GM12878 (cell line): ENCODE data around the gene ITPKB.

Source experiments
- BHLHE40 ChIP-seq, 2 experiments: fragments of 450-650 bp in 1 of 2; IDR thresholded peaks; 2 replicates each; pipeline ENCODE4 v1.6.1; 2011 to 2017; ENCODE audit warnings: low read depth in 2 of 2, borderline replicate concordance in 1 of 2, improper control_type of control experiment in 1 of 2, low read length in 1 of 2, mild to moderate bottlenecking in 1 of 2
- CREB1 ChIP-seq: IDR thresholded peaks from 2 replicates; pipeline ENCODE4 v1.6.1; 2012; ENCODE audit warnings: low read depth, mild to moderate bottlenecking, inconsistent platforms
- FOXM1 ChIP-seq: IDR thresholded peaks from 2 replicates; pipeline ENCODE4 v1.6.1; 2012; ENCODE audit warnings: low read depth, mild to moderate bottlenecking, inconsistent platforms, low read length, moderate library complexity
- GABPA ChIP-seq: IDR thresholded peaks from 2 replicates; pipeline ENCODE4 v1.6.1; 2014; ENCODE audit warnings: antibody characterized with exemption, low read depth, mild to moderate bottlenecking, inconsistent platforms
- IKZF1 ChIP-seq: fragments of 450-650 bp; conservative IDR thresholded peaks from 2 replicates; pipeline ENCODE4 v1.6.1; 2017; ENCODE audit warnings: antibody characterized with exemption, mild to moderate bottlenecking
- POLR2A ChIP-seq: IDR thresholded peaks from 2 replicates; pipeline ENCODE4 v1.6.1; 2011; ENCODE audit warnings: low read depth, mild to moderate bottlenecking, low read length
- SP1 ChIP-seq: IDR thresholded peaks from one replicate; pipeline ENCODE4 v1.6.1; 2011; ENCODE audit warnings: low read depth, low read length
- TCF12 ChIP-seq: IDR thresholded peaks from 2 replicates; pipeline ENCODE4 v1.6.1; 2011; ENCODE audit warnings: low read depth, mild to moderate bottlenecking, low read length
- TF ChIP-seq, protein P1 (sequence below): fragments of 450-650 bp; IDR thresholded peaks from 2 replicates; pipeline ENCODE4 v1.6.1; 2017; ENCODE audit warnings: mild to moderate bottlenecking, moderate library complexity
- TF ChIP-seq, protein P2 (sequence below), 3 experiments: IDR thresholded peaks in 2 of 3; conservative IDR thresholded peaks in 1 of 3; 2 replicates each; pipeline ENCODE4 v1.5.1; 2011; ENCODE audit warnings: low read depth in 3 of 3, low read length in 3 of 3, mild to moderate bottlenecking in 3 of 3, control low read depth in 2 of 3, moderate library complexity in 2 of 3, inconsistent platforms in 1 of 3, mixed read lengths in 1 of 3; ENCODE audit not compliant: control insufficient read depth in 2 of 3, insufficient read depth in 1 of 3; ENCODE audit errors: extremely low read depth in 1 of 3
- TF ChIP-seq, protein P3 (sequence below): IDR thresholded peaks from 2 replicates; pipeline ENCODE4 v1.6.1; 2012; ENCODE audit warnings: low read depth, low read length, improper control_type of control experiment

DNA sequence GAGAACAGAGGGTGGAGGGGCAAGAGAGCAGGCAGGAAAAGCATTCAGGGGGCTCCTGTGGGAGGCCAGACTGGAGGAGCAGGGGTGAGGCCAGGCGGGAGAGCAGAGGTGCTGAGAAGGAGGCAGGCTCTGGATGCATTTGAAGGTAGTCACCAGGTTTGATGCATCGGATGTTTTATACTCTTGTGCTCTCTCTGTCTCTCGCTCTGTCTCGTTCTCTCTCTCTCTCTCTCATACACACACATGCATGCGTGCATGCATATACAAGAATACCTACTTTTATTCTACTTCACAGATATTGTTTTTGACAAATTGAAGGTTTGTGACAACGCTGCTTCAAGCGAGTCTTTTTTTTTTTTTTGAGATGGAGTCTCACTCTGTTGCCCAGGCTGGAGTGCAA lies 15.0 kb upstream of the ITPKB start:
- TF ChIP-seq TCF12, result no peak
- TF ChIP-seq, protein P1, sequence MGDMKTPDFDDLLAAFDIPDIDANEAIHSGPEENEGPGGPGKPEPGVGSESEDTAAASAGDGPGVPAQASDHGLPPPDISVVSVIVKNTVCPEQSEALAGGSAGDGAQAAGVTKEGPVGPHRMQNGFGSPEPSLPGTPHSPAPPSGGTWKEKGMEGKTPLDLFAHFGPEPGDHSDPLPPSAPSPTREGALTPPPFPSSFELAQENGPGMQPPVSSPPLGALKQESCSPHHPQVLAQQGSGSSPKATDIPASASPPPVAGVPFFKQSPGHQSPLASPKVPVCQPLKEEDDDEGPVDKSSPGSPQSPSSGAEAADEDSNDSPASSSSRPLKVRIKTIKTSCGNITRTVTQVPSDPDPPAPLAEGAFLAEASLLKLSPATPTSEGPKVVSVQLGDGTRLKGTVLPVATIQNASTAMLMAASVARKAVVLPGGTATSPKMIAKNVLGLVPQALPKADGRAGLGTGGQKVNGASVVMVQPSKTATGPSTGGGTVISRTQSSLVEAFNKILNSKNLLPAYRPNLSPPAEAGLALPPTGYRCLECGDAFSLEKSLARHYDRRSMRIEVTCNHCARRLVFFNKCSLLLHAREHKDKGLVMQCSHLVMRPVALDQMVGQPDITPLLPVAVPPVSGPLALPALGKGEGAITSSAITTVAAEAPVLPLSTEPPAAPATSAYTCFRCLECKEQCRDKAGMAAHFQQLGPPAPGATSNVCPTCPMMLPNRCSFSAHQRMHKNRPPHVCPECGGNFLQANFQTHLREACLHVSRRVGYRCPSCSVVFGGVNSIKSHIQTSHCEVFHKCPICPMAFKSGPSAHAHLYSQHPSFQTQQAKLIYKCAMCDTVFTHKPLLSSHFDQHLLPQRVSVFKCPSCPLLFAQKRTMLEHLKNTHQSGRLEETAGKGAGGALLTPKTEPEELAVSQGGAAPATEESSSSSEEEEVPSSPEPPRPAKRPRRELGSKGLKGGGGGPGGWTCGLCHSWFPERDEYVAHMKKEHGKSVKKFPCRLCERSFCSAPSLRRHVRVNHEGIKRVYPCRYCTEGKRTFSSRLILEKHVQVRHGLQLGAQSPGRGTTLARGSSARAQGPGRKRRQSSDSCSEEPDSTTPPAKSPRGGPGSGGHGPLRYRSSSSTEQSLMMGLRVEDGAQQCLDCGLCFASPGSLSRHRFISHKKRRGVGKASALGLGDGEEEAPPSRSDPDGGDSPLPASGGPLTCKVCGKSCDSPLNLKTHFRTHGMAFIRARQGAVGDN, result no peak
- TF ChIP-seq IKZF1, result no peak
- TF ChIP-seq GABPA, result no peak
- TF ChIP-seq, protein P2, sequence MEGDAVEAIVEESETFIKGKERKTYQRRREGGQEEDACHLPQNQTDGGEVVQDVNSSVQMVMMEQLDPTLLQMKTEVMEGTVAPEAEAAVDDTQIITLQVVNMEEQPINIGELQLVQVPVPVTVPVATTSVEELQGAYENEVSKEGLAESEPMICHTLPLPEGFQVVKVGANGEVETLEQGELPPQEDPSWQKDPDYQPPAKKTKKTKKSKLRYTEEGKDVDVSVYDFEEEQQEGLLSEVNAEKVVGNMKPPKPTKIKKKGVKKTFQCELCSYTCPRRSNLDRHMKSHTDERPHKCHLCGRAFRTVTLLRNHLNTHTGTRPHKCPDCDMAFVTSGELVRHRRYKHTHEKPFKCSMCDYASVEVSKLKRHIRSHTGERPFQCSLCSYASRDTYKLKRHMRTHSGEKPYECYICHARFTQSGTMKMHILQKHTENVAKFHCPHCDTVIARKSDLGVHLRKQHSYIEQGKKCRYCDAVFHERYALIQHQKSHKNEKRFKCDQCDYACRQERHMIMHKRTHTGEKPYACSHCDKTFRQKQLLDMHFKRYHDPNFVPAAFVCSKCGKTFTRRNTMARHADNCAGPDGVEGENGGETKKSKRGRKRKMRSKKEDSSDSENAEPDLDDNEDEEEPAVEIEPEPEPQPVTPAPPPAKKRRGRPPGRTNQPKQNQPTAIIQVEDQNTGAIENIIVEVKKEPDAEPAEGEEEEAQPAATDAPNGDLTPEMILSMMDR (IDR thresholded peaks at IDR 0.05 in 2 of 3, conservative IDR thresholded peaks at IDR 0.05 in 1 of 3; ENCODE audit: control insufficient read depth in 2 of 3, extremely low read depth in 1 of 3, insufficient read depth in 1 of 3, low read depth in 3 of 3, low read length in 3 of 3), result no peak
- TF ChIP-seq POLR2A, result no peak
- TF ChIP-seq CREB1, result no peak
- TF ChIP-seq, protein P3, sequence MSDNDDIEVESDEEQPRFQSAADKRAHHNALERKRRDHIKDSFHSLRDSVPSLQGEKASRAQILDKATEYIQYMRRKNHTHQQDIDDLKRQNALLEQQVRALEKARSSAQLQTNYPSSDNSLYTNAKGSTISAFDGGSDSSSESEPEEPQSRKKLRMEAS, result no peak
- no peak for TF ChIP-seq BHLHE40 (IDR thresholded peaks at IDR 0.05; ENCODE audit: borderline replicate concordance in 1 of 2, low read depth in 2 of 2, low read length in 1 of 2)
- no peak for TF ChIP-seq SP1
- TF ChIP-seq FOXM1, result no peak
